CD4-positive, alpha-beta T cell treated with Interferon gamma for 1 hour (primary cell): Measurements from ENCODE around the gene ZNF157.
"Not testable (repeated sequence)": the region's sequence is repeated elsewhere in the genome, so short reads cannot be mapped to it uniquely, and the experiment has no call there.

Source experiments
- DNase-seq: peaks from one replicate; pipeline ENCODE4 v3.0.0-alpha.2; 2020

Gene ZNF157

GRCh38 chrX:47370278-47370677 is at the start of gene ZNF157:
Gene ZNF157, plus strand, starts transcription at chrX:47370578. Its CDS starts 91 bp downstream, at chrX:47370669.
- no peak for DNase-seq

- no peak for DNase-seq
Observed at GRCh38 chrX:47321386-47321785, 49.0 kb upstream of the ZNF157 start.

GRCh38 chrX:47321823-47322371 is 48.5 kb upstream of the ZNF157 start:
- DNase-seq = no peak

GRCh38 chrX:47327902-47328301 is 42.5 kb upstream of the ZNF157 start:
- DNase-seq = no peak

GRCh38 chrX:47332729-47333128 is 37.6 kb upstream of the ZNF157 start:
- not testable (repeated sequence) for DNase-seq

- DNase-seq = no peak
Observed at GRCh38 chrX:47351706-47352105, 18.7 kb upstream of the ZNF157 start.

GRCh38 chrX:47358387-47359065 is 11.9 kb upstream of the ZNF157 start:
- DNase-seq = peak; percentile 20

GRCh38 chrX:47360423-47361179 is 9.8 kb upstream of the ZNF157 start:
- no peak for DNase-seq

- peak; percentile 86 for DNase-seq
Observed at GRCh38 chrX:47361538-47362511, 8.6 kb upstream of the ZNF157 start.

GRCh38 chrX:47366041-47366722 is 4.2 kb upstream of the ZNF157 start:
- DNase-seq = peak; percentile 79

GRCh38 chrX:47373198-47373597 is 2.8 kb downstream of the ZNF157 start:
- DNase-seq = no peak

- peak; percentile 84 for DNase-seq
Observed at GRCh38 chrX:47380268-47380667, 9.9 kb downstream of the ZNF157 start.

- DNase-seq = not testable (repeated sequence)
Observed at GRCh38 chrX:47380837-47381236, 10.5 kb downstream of the ZNF157 start.

- DNase-seq = peak; percentile 71
Observed at GRCh38 chrX:47384502-47384901, 14.1 kb downstream of the ZNF157 start.

GRCh38 chrX:47390780-47391179 is 20.4 kb downstream of the ZNF157 start:
- DNase-seq = no peak

GRCh38 chrX:47413179-47413594 is 42.8 kb downstream of the ZNF157 start:
- no peak for DNase-seq

GRCh38 chrX:47420265-47420664 is 49.9 kb downstream of the ZNF157 start:
- DNase-seq = no peak

- DNase-seq = no peak
Observed at GRCh38 chrX:47420962-47421361, 50.6 kb downstream of the ZNF157 start.

GRCh38 chrX:47422444-47422843 is 52.1 kb downstream of the ZNF157 start:
- DNase-seq = no peak

GRCh38 chrX:47430925-47431324 is 60.5 kb downstream of the ZNF157 start:
- DNase-seq = no peak

GRCh38 chrX:47446431-47446830 is 76.1 kb downstream of the ZNF157 start:
- no peak for DNase-seq

- DNase-seq = no peak
Observed at GRCh38 chrX:47446971-47447370, 76.6 kb downstream of the ZNF157 start.
